ENCODE measurements around the gene SPINK7.

SPINK7 gene

DNA sequence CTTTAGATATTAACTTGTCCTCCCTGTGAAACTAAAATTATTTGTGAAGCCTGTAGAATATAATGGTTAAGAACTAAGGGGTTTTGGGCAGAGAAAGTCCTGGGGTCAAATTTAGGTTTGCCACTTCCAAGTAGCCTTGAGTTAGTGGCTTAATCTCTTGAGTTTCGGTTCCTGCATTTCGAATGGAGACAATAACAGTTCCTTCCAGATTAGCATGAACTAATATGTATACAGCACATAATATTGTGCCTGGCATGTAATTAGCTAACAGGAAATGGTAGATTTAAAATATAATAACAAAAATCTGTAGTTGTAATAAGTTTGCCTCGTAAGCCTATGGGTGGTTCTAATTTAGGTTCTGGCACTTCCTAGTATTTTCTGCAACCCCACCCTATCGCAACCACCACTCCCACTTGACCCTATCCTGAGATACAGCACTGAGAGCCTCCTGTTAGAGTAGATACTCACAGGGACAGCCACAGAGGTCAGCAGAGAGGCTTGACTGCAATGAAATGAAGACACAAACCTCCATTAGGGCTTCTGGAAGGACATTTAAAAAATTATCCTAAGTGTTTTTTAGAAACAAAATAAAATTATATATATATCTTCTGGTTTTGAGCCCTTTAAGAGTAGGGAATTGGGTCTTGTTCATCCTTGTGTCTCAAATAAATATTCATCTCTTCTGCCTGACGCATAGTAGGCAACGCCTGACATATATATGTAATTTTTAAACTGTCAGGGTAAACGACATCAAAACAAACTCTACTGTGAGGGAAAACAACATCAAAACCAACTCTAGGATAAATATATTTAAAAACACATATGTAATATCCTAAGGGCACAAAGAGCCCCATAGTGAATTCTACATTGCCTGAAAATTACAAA lies 31.6 kb downstream of the SPINK7 start:
- DNase-seq (ENCODE audit: low spot score), result no peak

DNA sequence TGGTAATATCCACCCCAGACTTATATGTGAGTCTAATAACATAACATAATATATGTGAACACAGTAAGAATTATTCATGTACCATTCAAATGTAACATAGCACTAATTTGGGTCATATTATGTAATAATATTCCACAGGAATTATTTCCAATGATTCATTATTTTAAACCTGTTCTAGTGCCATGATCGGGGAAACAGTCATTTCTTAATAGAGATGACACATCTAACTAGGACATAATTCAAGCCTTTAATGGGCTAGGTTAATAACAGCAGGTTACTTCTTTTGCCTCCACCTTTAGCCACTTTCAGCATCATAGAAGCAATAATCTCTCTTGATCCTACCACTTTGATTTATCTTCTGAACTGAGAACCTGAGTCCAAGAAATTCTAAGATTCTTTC lies 35.5 kb downstream of the SPINK7 start:
- DNase-seq (ENCODE audit: low spot score), result no peak

DNA sequence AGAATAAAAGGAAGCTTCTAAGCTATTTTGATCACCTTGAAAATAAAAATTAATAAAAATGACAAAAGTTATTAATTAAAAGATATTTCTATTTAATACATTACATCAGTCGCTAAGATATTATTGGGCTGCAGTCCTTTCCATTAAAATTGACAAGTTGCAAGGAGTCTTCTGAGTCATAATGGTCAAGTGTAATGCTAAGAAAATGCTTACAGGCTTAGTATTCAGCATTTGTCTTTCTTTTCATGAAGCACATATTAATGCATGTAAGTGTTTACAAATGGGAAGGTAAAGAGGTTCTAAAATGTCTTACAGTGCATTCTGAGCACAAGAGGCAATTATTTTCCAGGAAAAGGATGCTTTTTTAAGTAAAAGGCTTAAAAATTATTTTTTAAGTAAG lies 40.5 kb downstream of the SPINK7 start:
- DNase-seq (ENCODE audit: low spot score), result no peak

DNA sequence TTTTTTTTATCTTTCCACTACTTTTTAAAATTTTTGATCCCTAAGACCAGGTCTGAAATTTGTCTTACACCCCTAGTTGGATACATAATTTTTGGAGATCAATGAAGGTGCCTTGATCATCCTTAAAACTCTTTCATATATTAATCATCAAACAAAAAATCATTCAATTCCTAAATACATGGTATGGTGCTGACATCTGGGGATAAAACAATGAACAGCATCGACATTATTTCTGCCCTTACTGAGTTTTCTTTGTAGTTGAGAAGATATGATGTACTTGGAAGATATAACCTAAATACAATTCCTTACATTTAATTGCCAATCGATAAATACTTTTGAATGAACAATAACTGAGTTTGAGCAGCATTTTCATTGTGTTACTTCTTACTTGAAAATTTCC lies 41.4 kb downstream of the SPINK7 start:
- DNase-seq (ENCODE audit: low spot score), result no peak

GRCh38 chr5:148364343-148364742 lies 52.1 kb downstream of the SPINK7 start:
- DNase-seq (ENCODE audit: low spot score), result no peak

Measured in CD4-positive, alpha-beta T cell treated with Interleukin-2 at 100 ng/mL for 4 hours (primary cell).